Inferior parietal cortex (tissue), 1 donor: ENCODE measurements around the gene TRIM44.
A peak's percentile ranks its signal among the peaks of the same experiment; 100 is the strongest.
"Not testable (repeated sequence)": the region's sequence is repeated elsewhere in the genome, so short reads cannot be mapped to it uniquely, and the experiment has no call there.

Source experiments
- DNase-seq: peaks from one replicate; pipeline ENCODE4 v3.0.0-alpha.2; 2016; ENCODE audit errors: extremely low spot score

The TRIM44 gene

GRCh38 chr11:35715677-35716076 lies 53.1 kb downstream of the TRIM44 start:
- DNase-seq, result not testable (repeated sequence)

- no peak for DNase-seq
Measured at GRCh38 chr11:35717043-35717442, 54.5 kb downstream of the TRIM44 start.

GRCh38 chr11:35717520-35717919 lies 54.9 kb downstream of the TRIM44 start:
- no peak for DNase-seq

- no peak for DNase-seq
Measured at GRCh38 chr11:35721651-35722282, 59.2 kb downstream of the TRIM44 start.

GRCh38 chr11:35722641-35723040 lies 60.1 kb downstream of the TRIM44 start:
- no peak for DNase-seq

GRCh38 chr11:35723493-35723892 lies 60.9 kb downstream of the TRIM44 start:
- DNase-seq, result no peak

GRCh38 chr11:35723913-35724312 lies 61.3 kb downstream of the TRIM44 start:
- no peak for DNase-seq

- no peak for DNase-seq
Measured at GRCh38 chr11:35725885-35726284, 63.3 kb downstream of the TRIM44 start.

GRCh38 chr11:35727140-35727539 lies 64.6 kb downstream of the TRIM44 start:
- DNase-seq, result no peak

GRCh38 chr11:35730254-35730653 lies 67.7 kb downstream of the TRIM44 start:
- no peak for DNase-seq

GRCh38 chr11:35734669-35735410 lies 72.3 kb downstream of the TRIM44 start:
- DNase-seq, result no peak

- no peak for DNase-seq
Measured at GRCh38 chr11:35735411-35735810, 72.8 kb downstream of the TRIM44 start.

- DNase-seq, result no peak
Measured at GRCh38 chr11:35735903-35736302, 73.3 kb downstream of the TRIM44 start.

GRCh38 chr11:35736952-35737351 lies 74.4 kb downstream of the TRIM44 start:
- DNase-seq, result no peak

GRCh38 chr11:35740061-35740799 lies 77.7 kb downstream of the TRIM44 start:
- DNase-seq, result peak; percentile 23

GRCh38 chr11:35742707-35743454 lies 80.3 kb downstream of the TRIM44 start:
- DNase-seq, result no peak

GRCh38 chr11:35746356-35747153 lies 84.0 kb downstream of the TRIM44 start:
- DNase-seq, result no peak

GRCh38 chr11:35747668-35748067 lies 85.1 kb downstream of the TRIM44 start:
- DNase-seq, result no peak

- no peak for DNase-seq
Measured at GRCh38 chr11:35748644-35749043, 86.1 kb downstream of the TRIM44 start.

GRCh38 chr11:35750315-35750714 lies 87.7 kb downstream of the TRIM44 start:
- no peak for DNase-seq

GRCh38 chr11:35750981-35751663 lies 88.5 kb downstream of the TRIM44 start:
- no peak for DNase-seq
